NCI-H82 treated with DMSO at 0.1 percent for 48 hours (cell line): Measurements from ENCODE around the gene OPALIN.

Experiments used
- DNase-seq: peaks from one replicate; lab custom pipeline; 2025; ENCODE audit not compliant: unreplicated experiment; lab: John Stamatoyannopoulos, UW

OPALIN gene

DNA sequence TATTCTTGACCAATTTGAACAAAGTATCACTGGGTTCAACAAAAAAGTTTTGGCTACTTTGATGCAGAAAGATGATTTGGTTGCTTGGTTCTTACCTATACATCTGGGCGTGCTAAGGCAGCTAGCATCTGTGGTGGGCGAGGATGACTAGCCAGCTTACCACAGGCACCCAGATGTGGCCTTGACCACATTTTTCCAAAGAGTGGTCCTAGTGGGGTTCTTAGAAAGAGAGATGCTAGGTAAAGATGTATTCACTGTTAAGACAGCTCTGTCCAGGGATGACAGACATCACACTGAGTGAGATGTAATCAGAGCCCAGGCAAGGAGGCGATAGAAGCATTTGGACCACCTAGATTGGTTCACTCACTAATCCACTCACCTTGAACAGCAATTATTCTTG, 53.8 kb downstream of the OPALIN start:
- DNase-seq = no peak

DNA sequence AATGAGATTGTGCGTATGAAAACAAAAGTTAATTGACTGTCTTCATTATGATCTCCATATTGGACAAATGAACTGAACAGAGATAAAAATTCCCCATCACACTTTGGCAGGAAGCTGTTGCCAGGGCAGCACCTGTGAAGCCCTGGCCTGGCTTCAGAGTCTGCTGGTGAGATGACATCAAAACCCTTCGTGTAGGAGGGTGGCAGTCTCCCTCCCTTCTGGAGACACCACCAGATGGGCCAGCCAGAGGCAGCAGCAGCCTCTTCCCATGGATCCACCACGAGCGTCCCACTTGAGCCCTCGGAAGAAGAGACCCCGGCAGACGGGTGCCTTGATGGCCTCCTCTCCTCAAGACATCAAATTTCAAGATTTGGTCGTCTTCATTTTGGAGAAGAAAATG, 54.6 kb downstream of the OPALIN start, which contains the start of gene DNTT:
Gene DNTT (plus strand): TSS at position 205 of the 400 bp plus-strand sequence. CDS start 64 bp downstream, at position 269.
- DNase-seq = no peak

DNA sequence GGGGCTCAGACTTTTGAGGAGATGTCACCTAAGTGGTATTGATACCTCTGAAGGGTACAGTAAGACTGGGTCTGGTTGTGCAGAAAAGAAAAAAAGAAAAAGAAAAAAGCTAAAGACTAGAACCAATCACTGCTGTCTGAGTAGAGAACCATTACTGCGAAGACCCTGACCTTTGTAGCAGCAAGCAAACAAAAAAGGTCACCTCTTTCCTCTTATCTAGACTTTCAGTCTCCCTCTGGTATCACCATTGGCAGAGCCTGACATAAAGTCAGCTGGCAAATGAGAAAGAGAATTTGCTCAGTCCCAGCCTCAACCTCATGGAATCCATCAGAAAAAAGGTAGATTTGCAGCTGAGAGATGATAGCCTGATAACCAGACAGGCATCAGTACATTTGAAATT, 57.2 kb downstream of the OPALIN start:
- DNase-seq = no peak

DNA sequence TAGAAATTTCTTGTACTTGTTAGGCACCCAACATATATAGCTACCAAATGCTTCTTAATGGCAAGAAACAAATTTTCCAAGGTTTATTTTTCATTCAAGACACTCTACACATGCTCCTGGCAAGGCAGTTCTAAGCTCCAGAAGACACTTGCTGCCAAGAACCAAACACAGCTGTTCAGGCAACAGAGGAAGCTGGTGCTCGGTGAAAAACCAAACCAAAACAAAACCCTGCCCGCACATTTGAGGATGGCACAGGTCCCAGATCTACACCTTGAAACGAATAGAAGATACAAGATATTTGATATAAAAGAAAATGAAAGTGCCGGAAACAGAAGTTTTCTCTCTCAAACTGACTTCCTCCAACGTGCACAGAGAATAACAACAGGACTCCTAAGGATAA, 59.4 kb downstream of the OPALIN start:
- no peak for DNase-seq

DNA sequence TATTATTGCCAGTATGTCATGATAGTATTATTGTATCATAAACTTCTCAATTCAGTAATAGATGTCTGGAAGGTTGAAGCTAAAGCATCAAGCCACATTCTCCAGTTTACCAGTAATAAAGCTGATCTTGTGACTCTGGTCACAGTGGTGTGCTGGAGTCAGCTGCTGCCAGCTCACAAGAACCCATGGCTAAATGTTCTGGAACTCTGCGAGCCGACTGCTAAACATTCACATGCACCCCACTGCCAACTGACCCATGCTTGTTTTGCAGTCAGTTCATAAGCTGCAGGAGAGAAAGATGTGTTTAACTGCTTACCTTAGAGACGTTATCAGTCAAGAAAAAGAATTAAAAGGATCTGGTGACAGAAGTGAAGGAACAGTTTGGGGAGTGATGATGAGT, 60.4 kb downstream of the OPALIN start:
- DNase-seq = no peak

DNA sequence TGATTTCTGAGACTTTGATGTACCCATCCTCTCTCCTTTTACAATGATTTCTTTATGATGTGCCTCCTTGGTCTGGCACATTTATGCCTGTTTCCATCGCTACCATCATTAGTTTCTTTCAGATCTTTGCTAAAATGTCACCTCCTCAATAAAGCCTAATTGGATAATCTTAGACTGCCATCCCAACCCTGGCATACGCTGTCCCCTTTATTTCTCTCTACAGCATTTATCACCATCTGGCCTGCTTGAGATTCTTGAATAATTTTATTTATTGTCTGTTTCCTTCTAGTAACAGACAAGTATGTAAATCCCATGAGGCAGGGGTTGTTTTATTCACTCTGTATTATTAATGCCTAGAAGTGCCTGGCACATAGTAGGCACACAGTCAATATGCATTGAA, 61.3 kb downstream of the OPALIN start:
- no peak for DNase-seq

DNA sequence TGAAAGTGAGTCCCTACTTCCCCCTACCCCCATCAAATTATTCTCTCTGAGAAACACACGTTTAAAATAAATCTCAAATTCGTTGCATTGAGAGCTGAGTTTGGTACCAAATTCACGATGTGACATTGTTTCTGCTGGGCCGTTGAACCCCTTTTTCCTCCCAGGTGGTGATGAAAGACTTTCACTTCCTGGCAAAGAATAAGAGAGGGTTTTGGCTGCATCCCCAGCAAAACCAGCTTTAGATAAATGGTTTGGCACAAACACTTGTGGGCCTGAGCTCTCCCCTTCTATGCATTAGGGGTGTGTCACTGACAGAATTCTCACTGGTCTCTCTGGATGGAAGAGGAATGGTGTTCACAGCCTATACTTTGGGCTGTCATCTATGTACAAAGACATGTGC, 63.3 kb downstream of the OPALIN start:
- no peak for DNase-seq
